Measurements from ENCODE around the gene TNFRSF1B.

Gene TNFRSF1B

GRCh38 chr1:12176298-12177118, 9.7 kb downstream of the TNFRSF1B start:
- DNase-seq (ENCODE audit: low read depth in 2 of 2) = no peak

DNA sequence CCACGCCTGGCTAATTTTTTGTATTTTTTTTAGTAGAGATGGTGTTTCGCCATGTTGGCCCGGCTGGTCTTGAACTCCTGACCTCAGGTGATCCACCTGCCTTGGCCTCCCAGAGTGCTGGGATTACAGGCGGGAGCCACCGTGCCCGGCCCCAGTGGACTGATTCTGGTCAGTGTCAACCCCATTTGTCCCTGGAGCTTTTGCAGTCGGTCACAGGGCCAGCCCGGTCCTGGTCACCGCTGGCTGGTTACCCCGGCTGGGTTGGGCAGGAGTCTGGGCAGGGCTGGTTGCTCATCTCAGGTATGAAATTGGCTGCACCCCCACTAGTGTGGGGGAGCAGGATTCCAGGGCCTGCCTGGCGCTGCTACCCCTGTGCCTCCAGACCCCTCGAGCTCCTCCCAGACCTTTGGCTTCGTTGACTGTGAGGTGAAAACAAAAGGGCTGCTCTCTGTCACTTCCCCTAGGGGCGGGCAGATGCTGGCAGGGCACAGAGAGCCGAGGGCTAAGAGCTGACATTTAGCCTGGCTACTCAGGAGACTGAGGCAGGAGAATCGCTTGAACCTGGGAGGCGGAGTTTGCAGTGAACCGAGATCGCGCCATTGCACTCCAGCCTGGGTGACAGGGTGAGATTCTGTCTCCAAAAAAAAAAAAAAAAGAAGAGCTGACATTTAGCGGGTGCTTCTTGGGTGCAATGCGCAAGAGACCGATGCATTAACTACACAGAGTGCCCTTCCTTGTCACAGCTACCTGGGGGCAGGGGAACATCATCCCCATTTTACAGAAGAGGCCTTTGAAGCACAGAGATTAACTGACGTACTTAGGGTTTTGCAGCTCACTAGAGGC, 10.6 kb downstream of the TNFRSF1B start:
- DNase-seq (ENCODE audit: low read depth in 2 of 2) = no peak

DNA sequence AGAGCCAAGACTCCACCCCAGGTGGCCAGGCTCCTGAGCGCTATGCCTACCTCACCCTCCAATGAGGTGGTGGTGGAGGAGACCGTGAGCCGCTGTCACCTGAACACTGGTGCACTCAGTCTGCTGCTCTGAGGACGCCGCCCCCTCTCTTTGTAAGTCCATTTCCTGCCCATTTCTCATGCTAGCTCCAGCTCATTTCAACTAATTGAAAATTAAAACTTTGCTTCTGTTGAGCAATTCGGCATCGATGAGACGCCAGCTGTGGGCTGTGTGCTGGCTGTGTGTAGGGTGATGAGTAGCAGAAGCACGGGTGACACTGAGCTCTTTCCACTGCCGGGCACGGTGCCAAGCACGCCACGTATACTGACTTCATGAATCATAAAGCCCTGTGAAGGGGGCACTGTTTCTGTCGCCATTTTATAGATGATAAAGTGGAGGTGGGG, 11.2 kb downstream of the TNFRSF1B start:
- DNase-seq (ENCODE audit: low read depth in 2 of 2) = peak; percentile 96 to 98

- peak in 1 of 2 donors; percentile 31 for DNase-seq (ENCODE audit: low read depth in 2 of 2)
Measured at GRCh38 chr1:12178511-12178910, 11.7 kb downstream of the TNFRSF1B start.

GRCh38 chr1:12179111-12179519, 12.3 kb downstream of the TNFRSF1B start:
- peak; percentile 67 for DNase-seq (ENCODE audit: low read depth in 2 of 2)

GRCh38 chr1:12179676-12180075, 12.9 kb downstream of the TNFRSF1B start:
- DNase-seq (ENCODE audit: low read depth in 2 of 2) = no peak

- DNase-seq (ENCODE audit: low read depth in 2 of 2) = no peak
Measured at GRCh38 chr1:12180315-12180714, 13.5 kb downstream of the TNFRSF1B start.

DNA sequence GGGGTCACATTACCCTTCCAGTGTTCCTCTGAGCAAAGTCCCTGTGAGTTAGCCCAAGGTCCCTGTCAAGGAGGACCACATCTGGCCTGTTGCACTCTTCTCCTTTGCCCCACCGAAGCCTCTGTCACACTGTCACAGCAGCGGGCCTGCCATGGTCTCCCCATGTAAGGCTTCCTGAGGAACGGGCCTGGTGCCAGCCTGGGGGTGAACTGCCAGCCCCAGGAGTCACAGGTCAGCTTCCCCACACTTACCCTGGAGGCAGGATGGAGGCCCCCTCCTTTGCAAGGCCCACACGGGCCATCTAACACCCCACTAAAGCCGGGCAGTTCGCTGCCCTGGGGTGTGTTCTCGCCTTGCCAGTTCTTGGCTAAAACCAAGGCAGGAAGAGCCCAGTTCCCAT, 14.1 kb downstream of the TNFRSF1B start:
- no peak for DNase-seq (ENCODE audit: low read depth in 2 of 2)

GRCh38 chr1:12181568-12181967, 14.8 kb downstream of the TNFRSF1B start:
- no peak for DNase-seq (ENCODE audit: low read depth in 2 of 2)

DNA sequence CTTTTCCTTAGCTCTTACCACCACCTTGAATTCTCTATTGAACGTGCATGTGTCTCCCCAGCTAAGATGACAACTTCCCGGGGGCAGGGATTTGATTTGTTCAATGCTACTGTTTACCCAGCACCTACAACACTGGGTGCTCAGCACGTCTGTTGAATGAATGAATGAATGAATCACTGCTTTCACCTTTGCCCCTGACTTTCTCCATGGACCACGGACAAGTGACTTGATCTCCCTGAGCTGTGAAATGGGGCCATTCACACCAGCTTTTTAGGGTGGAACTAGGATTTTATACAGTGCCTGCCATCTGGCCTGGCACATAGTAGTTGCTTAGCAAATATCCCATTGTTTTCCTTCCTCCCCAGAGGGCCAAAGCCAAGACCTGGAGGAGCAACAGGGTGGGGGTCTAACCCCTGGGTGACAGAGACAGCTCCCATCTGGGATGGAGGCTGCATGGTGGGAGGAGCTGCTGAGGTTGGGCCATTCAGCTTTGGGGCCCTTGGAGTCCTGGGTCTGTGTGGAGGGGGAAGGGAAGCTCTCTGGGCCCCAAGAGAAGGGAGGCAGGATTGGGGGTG, 15.7 kb downstream of the TNFRSF1B start:
- DNase-seq (ENCODE audit: low read depth in 2 of 2) = no peak

DNA sequence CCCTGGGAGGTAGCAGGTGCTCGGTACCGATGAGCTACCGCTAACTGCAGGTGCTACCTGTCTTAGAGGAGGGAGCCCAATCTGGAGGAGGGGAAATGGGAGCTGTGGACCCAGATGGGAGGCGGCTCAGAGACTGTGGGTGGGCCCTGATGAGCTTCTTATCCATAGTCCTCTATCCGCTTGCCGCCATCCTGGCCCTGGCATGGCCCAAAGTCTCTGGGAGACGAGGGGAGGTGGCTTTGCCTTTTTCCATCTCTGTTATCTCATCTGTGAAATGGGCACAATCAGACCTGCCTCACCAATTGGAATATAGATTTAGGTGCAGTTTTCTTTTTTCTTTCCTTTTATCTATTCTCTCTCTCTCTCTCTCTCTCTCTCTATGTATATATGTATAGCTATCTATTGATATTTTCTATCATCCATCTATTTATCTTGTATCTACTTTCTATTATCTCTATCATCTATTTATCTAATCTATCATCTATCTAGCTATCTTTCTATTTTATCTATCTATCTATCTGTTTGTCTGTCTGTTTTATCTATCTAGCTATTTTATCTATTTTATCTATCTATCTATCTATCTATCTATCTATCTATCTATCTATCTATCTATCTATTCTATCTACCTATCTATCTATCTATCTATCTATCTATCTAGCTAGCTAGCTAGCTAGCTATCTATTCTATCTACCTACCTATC, 16.5 kb downstream of the TNFRSF1B start:
- no peak for DNase-seq (ENCODE audit: low read depth in 2 of 2)

DNA sequence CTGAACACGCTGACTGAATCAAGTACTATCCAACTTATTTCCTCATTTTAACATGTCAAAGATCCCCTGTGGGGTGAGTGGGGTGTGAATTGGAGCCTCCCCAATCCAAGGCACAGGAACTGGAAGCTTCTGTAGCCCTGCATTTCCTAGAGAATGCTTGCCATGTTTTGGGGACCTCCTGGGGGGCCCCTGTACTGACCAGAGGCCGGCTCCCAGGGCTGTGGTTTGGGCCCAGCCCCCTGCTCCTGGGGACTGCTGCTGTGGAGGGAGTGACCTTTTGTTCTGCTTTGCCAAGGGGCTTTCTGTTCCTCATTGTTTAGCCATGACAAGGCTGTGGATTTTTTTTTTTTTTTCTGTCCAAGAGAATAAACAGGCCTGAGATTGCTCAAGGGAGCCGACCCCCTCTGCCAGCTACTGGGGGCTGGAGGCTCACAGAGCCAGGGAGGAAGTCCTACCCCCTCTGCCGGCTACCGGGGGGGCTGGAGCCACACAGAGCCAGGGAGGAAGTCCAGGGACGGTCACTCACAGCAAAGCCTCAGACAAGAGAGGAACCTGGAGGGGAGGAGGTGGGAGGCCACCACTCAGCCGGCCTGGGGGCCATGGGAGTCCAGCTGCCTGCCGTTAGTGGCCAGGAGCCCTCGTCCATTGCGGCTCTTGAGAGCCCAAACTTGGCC, 17.4 kb downstream of the TNFRSF1B start:
- no peak for DNase-seq (ENCODE audit: low read depth in 2 of 2)

DNA sequence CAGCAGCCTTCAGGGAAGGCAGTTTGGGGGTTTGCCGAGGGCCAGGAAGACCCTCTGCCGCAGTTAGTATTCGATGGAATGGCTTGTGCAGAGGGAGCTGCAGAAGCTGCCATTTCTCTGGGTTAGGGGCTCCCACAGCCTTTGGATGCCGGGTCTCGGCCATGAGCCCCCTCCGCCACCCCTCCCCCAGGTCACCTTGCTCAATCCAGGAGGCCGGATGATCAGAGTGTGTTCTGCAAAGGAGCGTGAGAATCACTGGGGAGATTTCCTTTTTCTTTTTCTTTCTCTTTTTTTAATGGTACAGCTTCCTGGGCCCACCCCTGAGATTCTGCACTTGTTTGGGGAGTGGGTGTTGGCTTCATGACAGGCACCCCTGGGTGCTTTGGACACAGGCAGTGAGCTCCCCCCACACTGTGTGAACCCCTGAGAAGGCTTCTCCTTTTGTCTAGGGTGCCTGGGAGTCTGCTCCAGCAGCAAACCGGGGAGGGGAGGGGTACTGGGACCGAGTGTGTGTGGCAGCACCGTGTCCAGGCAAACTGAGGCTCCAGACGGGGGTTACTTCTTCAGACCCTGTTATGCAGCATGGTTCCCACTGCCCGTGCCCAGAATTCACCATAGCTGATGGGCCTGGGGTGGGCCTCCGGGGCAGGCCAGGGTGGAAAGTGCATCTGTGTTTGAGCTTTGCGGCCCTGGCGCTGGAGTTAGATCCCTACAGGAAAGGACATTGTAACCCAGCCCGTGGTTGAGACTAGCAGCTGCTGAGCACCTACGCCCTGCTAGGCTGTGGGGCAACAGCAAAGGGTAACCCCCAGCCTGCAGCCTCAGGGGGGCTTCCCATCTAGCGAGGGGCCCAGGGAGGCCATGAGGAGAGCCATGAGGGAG, 18.5 kb downstream of the TNFRSF1B start:
- no peak for DNase-seq (ENCODE audit: low read depth in 2 of 2)

- DNase-seq (ENCODE audit: low read depth in 2 of 2) = no peak
Measured at GRCh38 chr1:12185918-12186678, 19.3 kb downstream of the TNFRSF1B start.

- DNase-seq (ENCODE audit: low read depth in 2 of 2) = no peak
Measured at GRCh38 chr1:12186679-12186985, 19.8 kb downstream of the TNFRSF1B start.

DNA sequence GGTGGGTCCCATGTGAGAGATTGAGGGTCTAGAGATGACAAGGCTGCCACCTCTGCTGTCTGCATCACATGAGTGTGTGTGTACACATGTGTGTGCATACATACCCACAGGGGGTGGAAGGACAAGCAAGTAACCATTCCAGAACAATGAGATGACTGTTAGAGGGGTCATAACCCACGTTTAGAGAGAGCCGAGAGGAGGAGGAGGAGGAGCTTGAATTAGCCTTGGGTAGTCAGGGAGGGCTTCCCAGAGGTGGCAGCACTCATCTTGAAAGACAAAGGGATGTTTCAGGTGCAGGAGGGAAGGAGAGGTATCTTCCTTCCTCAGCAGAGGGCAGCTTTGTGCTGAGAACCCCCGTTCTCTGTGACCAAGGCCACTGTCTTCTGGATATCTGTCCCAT, 21.3 kb downstream of the TNFRSF1B start:
- no peak for DNase-seq (ENCODE audit: low read depth in 2 of 2)

DNA sequence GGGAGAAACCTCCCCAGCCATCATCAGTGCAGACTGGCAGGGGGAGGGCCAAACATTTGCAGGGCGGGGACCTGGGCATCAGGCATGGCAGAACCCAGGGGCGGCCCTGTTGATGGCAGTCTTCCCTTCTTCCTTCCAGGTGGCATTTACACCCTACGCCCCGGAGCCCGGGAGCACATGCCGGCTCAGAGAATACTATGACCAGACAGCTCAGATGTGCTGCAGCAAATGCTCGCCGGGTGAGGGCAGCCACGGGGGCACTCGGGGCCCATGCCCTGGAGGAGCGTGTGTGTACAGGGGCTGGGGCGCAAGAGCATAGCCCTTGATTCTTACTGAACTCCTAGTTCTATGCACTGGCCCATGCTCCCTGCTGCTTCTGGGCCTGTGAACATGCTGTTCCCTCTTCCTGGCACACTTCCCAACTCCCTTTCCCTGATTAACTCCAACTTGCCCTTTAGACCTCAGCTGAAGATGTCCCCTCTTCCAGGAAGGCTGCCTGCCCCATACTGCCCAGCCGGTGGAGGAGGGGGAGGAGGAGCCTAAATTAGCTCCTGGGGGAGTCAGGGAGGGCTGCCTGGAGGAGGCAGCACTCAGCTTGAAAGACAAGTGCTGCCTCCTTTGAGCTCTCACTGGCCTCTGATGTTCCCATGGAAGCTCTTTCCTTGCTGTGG, 22.0 kb downstream of the TNFRSF1B start:
- DNase-seq (ENCODE audit: low read depth in 2 of 2) = no peak

GRCh38 chr1:12189328-12189682, 22.5 kb downstream of the TNFRSF1B start:
- no peak for DNase-seq (ENCODE audit: low read depth in 2 of 2)
